ENCODE results near the gene MFRP.

- TF ChIP-seq POLR2AphosphoS5 (IDR thresholded peaks at IDR 0.05; ENCODE audit: low read depth, low read length) = no peak
- TF ChIP-seq POLR2A (IDR thresholded peaks at IDR 0.05; ENCODE audit: low read depth, low read length) = no peak
Measured at GRCh38 chr11:119314726-119315125, 31.8 kb downstream of the MFRP start.
